IMR-90 (cell line): ENCODE measurements around the gene NUBPL. TPM values are rescaled to one million over a fixed set of nuclear protein-coding genes. Genes with fewer than 3 reads are reported as not detected.

ENCODE experiments used
- ATAC-seq: fragments of 200-7000 bp; cut with Tn5 transposase; 2 replicates; pipeline ENCODE4 v1.9.1; 2020; ENCODE audit warnings: low read depth, mild to moderate bottlenecking, moderate library complexity
- BruUV-seq: library from RNA; stranded (reverse); fragments of 400-500 nt; replicated peaks from 2 replicates; lab custom pipeline; 2021; lab: Mats Ljungman, UMichigan
- CTCF ChIA-PET: fragments of 300-600 bp; formaldehyde crosslinking; extraction: SDS; loops from one replicate; lab custom pipeline; 2021; ENCODE audit warnings: antibody characterized with exemption; lab: Yijun Ruan, JAX
- POLR2A ChIA-PET: fragments of 300-600 bp; sonication (Branson Sonifier 250); formaldehyde crosslinking; loops from one replicate; lab custom pipeline; 2022; ENCODE audit warnings: antibody characterized with exemption; ENCODE audit not compliant: unreplicated experiment; lab: Charles Lee
- DNase-seq: peaks from one replicate; pipeline ENCODE4 v3.0.0; 2013
- H2AFZ ChIP-seq: replicated peaks from 2 replicates; pipeline ENCODE3; 2013; ENCODE audit warnings: low read length, mild to moderate bottlenecking; ENCODE audit not compliant: poor library complexity
- H2AK5ac ChIP-seq: 2 replicates; pipeline ENCODE4 v1.6.1; 2013; ENCODE audit warnings: low read depth, low read length, inconsistent platforms
- H2AK9ac ChIP-seq: replicated peaks from 2 replicates; pipeline ENCODE3; 2013; ENCODE audit warnings: mild to moderate bottlenecking, low read depth, low read length, moderate library complexity; ENCODE audit not compliant: poor library complexity
- H2BK120ac ChIP-seq: 2 replicates; pipeline ENCODE4 v1.6.1; 2013; ENCODE audit warnings: low read depth, low read length, inconsistent platforms
- H2BK15ac ChIP-seq: 3 replicates; pipeline ENCODE4 v1.6.1; 2013; ENCODE audit warnings: low read depth, low read length, inconsistent platforms
- H2BK20ac ChIP-seq: 2 replicates; pipeline ENCODE4 v1.6.1; 2013; ENCODE audit warnings: low read depth, mild to moderate bottlenecking, inconsistent platforms, low read length, moderate library complexity
- H2BK5ac ChIP-seq: 2 replicates; pipeline ENCODE4 v1.6.1; 2013; ENCODE audit warnings: mild to moderate bottlenecking, low read depth, low read length, inconsistent platforms; ENCODE audit not compliant: poor library complexity, severe bottlenecking
- H3K14ac ChIP-seq: replicated peaks from 2 replicates; pipeline ENCODE4 v1.6.1; 2013; ENCODE audit warnings: low read depth, low read length, inconsistent platforms
- H3K18ac ChIP-seq: 2 replicates; pipeline ENCODE4 v1.6.1; 2013; ENCODE audit warnings: low read depth, low read length, control low read depth
- H3K23ac ChIP-seq: 2 replicates; pipeline ENCODE4 v1.6.1; 2013; ENCODE audit warnings: low read depth, low read length, inconsistent platforms
- H3K27ac ChIP-seq: 2 replicates; pipeline ENCODE4 v1.5.1; 2013; ENCODE audit warnings: mild to moderate bottlenecking, control low read depth, low read length; ENCODE audit not compliant: insufficient read depth
- H3K27me3 ChIP-seq: 2 replicates; pipeline ENCODE4 v1.6.1; 2013; ENCODE audit warnings: low read length; ENCODE audit not compliant: control insufficient read depth, insufficient read depth
- H3K36me3 ChIP-seq: 2 replicates; pipeline ENCODE4 v1.6.1; 2013; ENCODE audit warnings: low read length, mixed read lengths; ENCODE audit not compliant: control insufficient read depth, insufficient read depth
- H3K4ac ChIP-seq: 2 replicates; pipeline ENCODE4 v1.6.1; 2013; ENCODE audit warnings: low read depth, low read length, inconsistent platforms
- H3K4me1 ChIP-seq: 2 replicates; pipeline ENCODE4 v1.6.1; 2013; ENCODE audit warnings: low read length, mixed read lengths; ENCODE audit not compliant: control insufficient read depth, insufficient read depth
- H3K4me2 ChIP-seq: 2 replicates; pipeline ENCODE4 v1.6.1; 2013; ENCODE audit warnings: low read depth, mild to moderate bottlenecking, control low read depth, low read length, moderate library complexity
- H3K4me3 ChIP-seq: 2 replicates; pipeline ENCODE4 v1.5.1; 2013; ENCODE audit warnings: low read depth, mild to moderate bottlenecking, control low read depth, low read length, moderate library complexity; ENCODE audit not compliant: insufficient read depth
- H3K56ac ChIP-seq: 2 replicates; pipeline ENCODE4 v1.6.1; 2013; ENCODE audit warnings: low read length, inconsistent platforms; ENCODE audit not compliant: insufficient read depth; ENCODE audit errors: extremely low read depth
- H3K79me1 ChIP-seq, 2 experiments: 2 replicates each; pipeline ENCODE4 v1.6.1; 2013; ENCODE audit warnings: low read length in 2 of 2, inconsistent platforms in 1 of 2, low read depth in 1 of 2
- H3K9ac ChIP-seq: 2 replicates; pipeline ENCODE4 v1.6.1; 2013; ENCODE audit warnings: low read depth, low read length, control low read depth
- H3K9me1 ChIP-seq: 2 replicates; pipeline ENCODE4 v1.6.1; 2013; ENCODE audit warnings: low read length, inconsistent platforms; ENCODE audit not compliant: insufficient read depth
- H3K9me3 ChIP-seq: 2 replicates; pipeline ENCODE4 v1.6.1; 2013; ENCODE audit warnings: low read length; ENCODE audit not compliant: control insufficient read depth, insufficient read depth
- H4K20me1 ChIP-seq: 2 replicates; pipeline ENCODE4 v1.6.1; 2013; ENCODE audit warnings: low read length, inconsistent platforms; ENCODE audit not compliant: insufficient read depth
- H4K5ac ChIP-seq: 2 replicates; pipeline ENCODE4 v1.6.1; 2013; ENCODE audit warnings: mild to moderate bottlenecking, low read depth, low read length, control low read depth
- H4K8ac ChIP-seq, 2 experiments: 2 replicates each; pipeline ENCODE4 v1.6.1; 2013; ENCODE audit warnings: low read depth in 2 of 2, low read length in 2 of 2, control low read depth in 1 of 2, inconsistent platforms in 1 of 2
- H4K91ac ChIP-seq: 2 replicates; pipeline ENCODE4 v1.6.1; 2013; ENCODE audit warnings: low read depth, low read length, inconsistent platforms; ENCODE audit not compliant: insufficient read depth
- CEBPB ChIP-seq: IDR thresholded peaks from 2 replicates; pipeline ENCODE4 v1.6.1; 2012; ENCODE audit warnings: low read depth, low read length, improper control_type of control experiment
- FOS ChIP-seq: fragments of 150-350 bp; IDR thresholded peaks from 2 replicates; pipeline ENCODE4 v1.6.1; 2016; ENCODE audit warnings: low read depth, low read length
- MAFK ChIP-seq: IDR thresholded peaks from 2 replicates; pipeline ENCODE4 v1.6.1; 2012; ENCODE audit warnings: low read depth, low read length, improper control_type of control experiment
- POLR2A ChIP-seq: IDR thresholded peaks from 2 replicates; pipeline ENCODE4 v1.6.1; 2012; ENCODE audit warnings: mild to moderate bottlenecking, low read depth, low read length
- RCOR1 ChIP-seq: IDR thresholded peaks from 2 replicates; pipeline ENCODE4 v1.6.1; 2012; ENCODE audit warnings: mild to moderate bottlenecking, low read length, improper control_type of control experiment; ENCODE audit not compliant: insufficient replicate concordance
- RFX5 ChIP-seq: IDR thresholded peaks from 2 replicates; pipeline ENCODE4 v1.8.0; 2012; ENCODE audit warnings: low read depth, mild to moderate bottlenecking, low read length, moderate library complexity
- WGBS, 2 experiments: methylation state at CpG; one replicate each; pipeline versions ENCODE4 v1.1.5 to v1.1.7; 2013; ENCODE audit warnings: missing lambda C conversion rate in 2 of 2; ENCODE audit not compliant: insufficient read length in 1 of 2; ENCODE audit errors: extremely low coverage in 2 of 2; 5-methylcytosine and 5-hydroxymethylcytosine counted together
- dilution Hi-C: fragments of 300-500 bp; cut with HindIII; formaldehyde crosslinking; loops from one replicate; pipeline ENCODE4 v1.14.3; 2018; ENCODE audit warnings: low sequenced_read_pairs; ENCODE audit not compliant: unreplicated experiment
- in situ Hi-C: fragments of 300-500 bp; cut with MboI; formaldehyde crosslinking; loops from 3 replicates; pipeline ENCODE4 v1.14.3; 2019; ENCODE audit warnings: low sequenced_read_pairs, inconsistent platforms, mixed read lengths
- intact Hi-C: fragments of 100-400 bp; cut with micrococcal nuclease; formaldehyde crosslinking; loops from 2 replicates; pipeline ENCODE4 v1.10.0; 2022
- polyA plus RNA-seq, 3 experiments: library from polyadenylated mRNA; depleted of rRNA; stranded (reverse); fragments of >200 nt; gene quantifications; 2 replicates each; pipeline ENCODE4 v1.2.3, GENCODE V29; 2012; ENCODE audit warnings: low replicate concordance in 1 of 3
- total RNA-seq: library from RNA; depleted of rRNA; stranded (reverse); fragments of >200 nt; gene quantifications from 2 replicates; pipeline ENCODE4 v1.2.3, GENCODE V29; 2012
- TF ChIP-seq, protein P1 (sequence below): fragments of 150-350 bp; IDR thresholded peaks from 2 replicates; pipeline ENCODE4 v1.6.1; 2016; ENCODE audit warnings: low read depth, mild to moderate bottlenecking, low read length, moderate library complexity, borderline replicate concordance

Gene NUBPL
- total and polyA plus RNA-seq, 2 of the 4 experiments (the other 2 are of a cell fraction): 5.4 to 11.5 TPM

DNA sequence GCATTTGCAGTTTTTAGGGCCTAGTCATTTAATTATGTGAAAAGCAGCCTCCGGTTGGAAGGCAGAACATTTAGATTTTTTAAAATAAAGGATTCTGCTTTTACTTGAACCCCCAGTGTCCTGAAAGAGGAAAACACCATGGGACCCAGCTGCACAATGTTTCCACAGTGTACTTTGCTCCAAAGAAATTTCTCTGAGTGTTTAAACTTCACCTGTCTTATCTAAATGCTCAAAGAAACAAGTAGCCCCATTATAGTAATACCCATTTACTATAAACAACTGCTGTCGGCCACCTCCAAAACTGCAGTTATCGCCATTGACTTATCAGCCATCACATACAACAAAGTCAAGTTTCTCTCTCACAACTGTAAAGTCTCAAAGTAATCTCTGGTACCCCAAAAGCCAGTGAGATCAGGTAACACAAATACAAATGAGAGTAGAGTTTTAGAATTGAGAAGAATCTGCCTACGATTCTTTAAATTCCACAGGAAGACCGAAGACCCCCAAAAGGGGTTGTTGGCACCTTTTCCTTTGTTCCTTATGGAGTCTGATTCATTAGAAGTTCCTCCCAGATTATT lies 205.2 kb downstream of the NUBPL start:
- no peak overlapping the region for H4K91ac ChIP-seq
- H3K4me1 ChIP-seq: no peaks in the 10 kb centered on the region
- TF ChIP-seq MAFK (no peak), POLR2A (no peak), RFX5 (no peak), RCOR1 (no peak), CEBPB (no peak), FOS (no peak)
- TF ChIP-seq, protein P1, sequence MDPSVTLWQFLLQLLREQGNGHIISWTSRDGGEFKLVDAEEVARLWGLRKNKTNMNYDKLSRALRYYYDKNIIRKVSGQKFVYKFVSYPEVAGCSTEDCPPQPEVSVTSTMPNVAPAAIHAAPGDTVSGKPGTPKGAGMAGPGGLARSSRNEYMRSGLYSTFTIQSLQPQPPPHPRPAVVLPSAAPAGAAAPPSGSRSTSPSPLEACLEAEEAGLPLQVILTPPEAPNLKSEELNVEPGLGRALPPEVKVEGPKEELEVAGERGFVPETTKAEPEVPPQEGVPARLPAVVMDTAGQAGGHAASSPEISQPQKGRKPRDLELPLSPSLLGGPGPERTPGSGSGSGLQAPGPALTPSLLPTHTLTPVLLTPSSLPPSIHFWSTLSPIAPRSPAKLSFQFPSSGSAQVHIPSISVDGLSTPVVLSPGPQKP: no peak
- no peaks in the 10 kb centered on the region for H3K36me3 ChIP-seq
- no peaks in the 10 kb centered on the region for H3K79me1 ChIP-seq
- no peak overlapping the region for H2BK20ac ChIP-seq
- ATAC-seq (no peak), DNase-seq (no peak)
- ChIA-PET CTCF (no interaction called here), POLR2A (no interaction called here)
- in situ Hi-C loops: no loop called here
- no peak overlapping the region for H3K14ac ChIP-seq
- no peak overlapping the region for H2BK15ac ChIP-seq
- H4K20me1 ChIP-seq: no peaks in the 10 kb centered on the region
- no peak overlapping the region for H3K9ac ChIP-seq
- no peaks in the 10 kb centered on the region for H3K27me3 ChIP-seq
- no peak overlapping the region for H3K56ac ChIP-seq
- no peak overlapping the region for H4K5ac ChIP-seq
- no CpG with 5 or more reads among the region's 5 CpGs for WGBS, 2 experiments
- H3K27ac ChIP-seq: no peak overlapping the region
- no peak overlapping the region for H2AFZ ChIP-seq
- H3K18ac ChIP-seq: no peak overlapping the region
- H2AK5ac ChIP-seq: no peak overlapping the region
- H3K4ac ChIP-seq: no peak overlapping the region
- no peaks in the 10 kb centered on the region for H3K9me1 ChIP-seq
- no peak overlapping the region for H2BK5ac ChIP-seq
- H3K4me2 ChIP-seq: no peak overlapping the region
- H2BK120ac ChIP-seq: no peak overlapping the region
- no peak overlapping the region for H3K23ac ChIP-seq
- H3K9me3 ChIP-seq: no peaks in the 10 kb centered on the region
- no peak overlapping the region for H4K8ac ChIP-seq
- no peak overlapping the region for H3K4me3 ChIP-seq
- dilution Hi-C loops: no loop called here
- intact Hi-C loops: no loop called here
- no TSS peak for BruUV-seq
- no peak overlapping the region for H2AK9ac ChIP-seq
